GM12873 (cell line): ENCODE measurements around the gene DNAJB13.

Experiments
- CTCF ChIP-seq: IDR thresholded peaks from 2 replicates; pipeline ENCODE4 v1.5.1; 2012; ENCODE audit warnings: low read depth, mild to moderate bottlenecking, moderate library complexity, low read length, control low read depth; ENCODE audit not compliant: insufficient read depth; ENCODE audit errors: missing control alignments

The DNAJB13 gene

GRCh38 chr11:73989156-73989555 lies 38.3 kb downstream of the DNAJB13 start:
- peak; percentile 27 for TF ChIP-seq CTCF

GRCh38 chr11:73990730-73991129 lies 39.9 kb downstream of the DNAJB13 start:
- TF ChIP-seq CTCF: no peak

- no peak for TF ChIP-seq CTCF
These were observed 40.7 kb downstream of the DNAJB13 start for GRCh38 chr11:73991471-73992006.

- TF ChIP-seq CTCF: no peak
These were observed 44.4 kb downstream of the DNAJB13 start for GRCh38 chr11:73995247-73995646.

GRCh38 chr11:73995731-73996130 lies 44.9 kb downstream of the DNAJB13 start:
- no peak for TF ChIP-seq CTCF

GRCh38 chr11:73996161-73996747 lies 45.4 kb downstream of the DNAJB13 start:
- TF ChIP-seq CTCF: no peak

GRCh38 chr11:73997120-73997770 lies 46.4 kb downstream of the DNAJB13 start:
- TF ChIP-seq CTCF: peak; percentile 23
